Erythroblast (primary cell): Measurements from ENCODE around the gene TEX44.
"Not testable (repeated sequence)": the region's sequence is repeated elsewhere in the genome, so short reads cannot be mapped to it uniquely, and the experiment has no call there.

Source experiments
- DNase-seq, 2 experiments: peaks; one replicate each; lab custom pipeline; 2025; lab: John Stamatoyannopoulos, UW
- GATA1 ChIP-seq: IDR thresholded peaks from 2 replicates; pipeline ENCODE4 v1.6.1; 2011; ENCODE audit warnings: low read depth, mild to moderate bottlenecking, control low read depth, low read length, moderate library complexity
- POLR2A ChIP-seq: IDR thresholded peaks from 2 replicates; pipeline ENCODE4 v1.6.1; 2011; ENCODE audit warnings: mild to moderate bottlenecking, low read length

TEX44 gene

DNA sequence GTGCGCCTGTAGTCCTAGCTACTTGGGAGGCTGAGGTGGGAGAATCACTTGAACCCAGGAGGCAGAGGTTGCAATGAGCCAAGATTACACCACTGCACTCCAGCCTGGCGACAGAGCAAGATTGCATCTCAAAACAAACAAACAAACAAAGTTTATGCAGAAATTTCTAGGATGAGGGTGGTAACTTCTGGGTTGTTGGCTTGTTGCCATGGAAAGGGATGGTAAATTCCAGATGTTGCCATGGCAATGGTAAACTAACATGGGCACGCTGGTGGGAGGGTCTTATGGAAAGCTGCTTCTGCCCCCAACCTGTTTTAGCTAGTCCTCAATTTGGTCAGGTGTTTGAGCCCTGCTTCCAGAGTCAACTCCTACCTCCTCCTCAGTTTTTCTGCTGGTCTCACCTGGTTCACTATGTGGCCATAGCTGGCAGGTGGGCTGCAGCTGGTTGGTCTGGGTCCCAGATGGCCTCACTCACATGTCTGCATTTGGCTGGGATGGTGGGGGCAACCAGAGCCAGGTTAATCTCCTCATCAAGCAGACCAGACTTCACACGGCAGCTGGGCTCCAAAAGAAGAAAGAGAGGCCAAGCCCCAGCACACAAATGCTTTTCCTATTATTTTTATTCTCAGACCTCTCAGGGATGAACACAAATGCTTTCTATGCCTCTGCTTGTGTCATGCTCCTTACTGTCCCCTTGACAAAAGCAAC lies 26.6 kb upstream of the TEX44 start:
- no peak for DNase-seq
- TF ChIP-seq POLR2A (no peak), GATA1 (no peak)

DNA sequence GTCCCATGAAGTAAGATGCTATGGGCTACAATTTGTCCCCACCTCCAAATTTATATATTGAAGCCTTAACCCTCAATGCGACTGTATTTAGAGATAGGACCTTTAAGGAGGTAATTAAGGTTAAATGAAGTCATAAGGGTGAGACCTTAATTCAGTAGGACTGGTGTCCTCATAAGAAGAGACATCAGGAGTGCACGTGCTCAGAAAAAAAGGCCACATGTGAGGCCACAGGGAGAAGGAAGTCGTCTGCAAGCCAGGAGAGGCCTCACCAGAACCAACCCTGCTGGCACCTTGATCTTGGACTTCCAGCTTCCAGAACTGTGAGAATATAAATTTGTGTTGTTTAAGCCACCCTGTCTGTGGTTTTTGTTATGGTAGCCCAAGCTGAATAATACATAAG lies 25.5 kb upstream of the TEX44 start:
- no peak for DNase-seq

DNA sequence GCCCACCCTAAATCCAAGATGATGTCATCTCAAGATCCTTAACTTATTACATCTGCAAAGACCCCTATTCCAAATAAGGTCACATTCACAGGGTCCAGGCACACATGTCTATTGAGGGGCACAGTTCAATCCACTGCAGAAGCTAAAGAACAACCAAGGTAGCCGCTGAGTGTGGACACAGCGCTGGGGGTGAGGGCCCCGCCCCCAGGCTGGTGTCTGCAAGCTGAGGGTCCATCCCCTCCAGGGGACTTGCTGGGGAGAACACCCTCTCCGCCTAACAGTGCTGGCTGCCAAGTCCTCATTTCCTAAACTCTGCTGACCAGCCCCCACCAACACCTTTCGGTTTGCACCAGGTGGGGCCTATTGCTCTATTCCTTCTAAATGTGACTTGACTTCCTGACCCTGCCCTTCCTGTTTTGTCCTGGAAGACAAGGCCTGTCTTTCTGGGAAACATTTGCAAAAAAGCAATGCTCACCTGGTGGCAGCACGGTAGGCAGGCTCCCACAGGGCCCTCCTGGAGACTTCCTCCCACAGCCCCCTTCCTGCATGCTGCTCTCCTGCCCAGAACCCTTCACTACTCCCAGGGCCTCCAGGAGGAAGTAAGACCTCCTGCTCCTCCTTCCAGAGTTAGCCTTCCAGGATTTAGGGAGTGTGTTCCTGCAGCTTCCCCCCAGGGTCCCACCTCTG lies 24.4 kb upstream of the TEX44 start:
- TF ChIP-seq POLR2A (no peak), GATA1 (no peak)
- DNase-seq: no peak

More for the DNA sequence above, 25.5 kb upstream of the TEX44 start:
- TF ChIP-seq POLR2A: no peak
- no peak for TF ChIP-seq GATA1

DNA sequence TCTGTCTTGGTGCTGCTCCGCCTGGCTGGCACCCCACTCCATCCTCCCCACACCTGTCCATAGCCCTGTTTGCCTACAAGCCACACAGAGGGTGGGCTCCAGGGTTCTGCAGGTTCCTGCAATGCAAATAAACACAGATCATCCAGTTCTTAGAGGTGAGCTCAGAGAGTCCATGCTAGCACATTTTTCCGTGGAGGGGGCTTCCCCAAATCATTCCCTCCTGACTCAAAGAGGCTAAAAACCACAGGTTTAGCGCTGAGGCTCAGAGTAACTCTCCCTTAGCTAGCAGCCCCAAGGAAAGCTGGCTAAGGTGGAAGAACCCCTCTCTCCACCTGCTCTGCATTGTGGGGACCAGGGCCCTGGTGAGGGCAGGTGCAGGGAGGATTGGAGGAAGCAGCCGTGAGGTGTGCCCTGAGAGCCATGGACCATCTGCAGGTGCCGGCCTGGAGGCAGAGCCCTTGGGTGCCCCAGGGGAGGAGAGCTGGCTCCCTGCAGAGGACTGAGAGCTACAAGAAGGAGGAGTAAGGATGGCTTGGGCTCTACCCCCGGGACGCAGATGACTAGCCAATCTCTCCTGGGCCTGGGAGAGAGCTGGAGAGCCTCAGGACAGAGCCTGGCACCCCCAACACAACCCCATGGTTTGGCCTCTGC lies 23.8 kb upstream of the TEX44 start:
- TF ChIP-seq POLR2A (no peak), GATA1 (no peak)
- DNase-seq: no peak

DNA sequence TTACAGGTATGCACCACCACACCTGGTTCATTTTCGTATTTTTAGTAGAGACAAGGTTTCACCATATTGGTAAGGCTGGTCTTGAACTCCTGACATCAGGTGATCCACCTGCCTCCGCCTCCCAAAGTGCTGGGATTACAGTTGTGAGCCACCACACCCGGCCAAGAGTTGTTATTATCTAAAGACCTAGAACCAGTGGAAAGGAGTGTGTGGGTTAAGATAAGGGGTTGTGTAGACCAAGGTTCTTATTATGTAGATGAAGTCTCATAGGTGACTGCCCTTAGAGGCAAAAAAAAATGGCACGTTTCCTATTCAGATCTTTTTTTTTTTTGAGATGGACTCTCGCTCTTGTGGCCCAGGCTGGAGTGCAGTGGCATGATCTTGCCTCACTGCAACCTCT lies 21.7 kb upstream of the TEX44 start:
- DNase-seq: peak in 1 of 2 experiments; percentile 53

DNA sequence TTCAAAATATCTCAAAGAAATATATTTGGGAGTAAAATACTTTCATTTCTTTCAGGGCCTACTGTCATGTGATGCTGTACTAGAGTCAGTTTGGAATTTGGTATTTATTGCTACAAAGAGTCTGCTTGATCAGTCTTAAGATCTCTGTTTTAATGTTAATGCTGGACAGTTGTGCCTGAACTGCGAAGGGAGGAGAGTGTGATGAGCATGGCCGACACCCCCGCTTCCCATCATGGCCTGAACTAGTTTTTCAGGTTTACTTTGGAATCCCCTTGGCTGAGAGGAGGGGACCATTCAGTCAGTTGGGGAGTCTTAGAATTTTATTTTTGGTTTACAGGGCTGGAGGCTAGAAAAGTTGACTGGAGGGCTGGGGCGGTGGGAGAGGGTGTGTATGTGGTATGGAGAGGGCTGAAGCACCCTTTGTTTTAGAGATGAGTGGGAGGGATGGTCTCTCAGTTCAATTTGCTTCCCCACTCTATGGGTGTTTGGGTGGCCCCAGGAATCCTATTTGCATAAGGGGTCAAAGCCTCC lies 20.9 kb upstream of the TEX44 start:
- no peak for DNase-seq
- TF ChIP-seq GATA1 (no peak), POLR2A (no peak)

DNA sequence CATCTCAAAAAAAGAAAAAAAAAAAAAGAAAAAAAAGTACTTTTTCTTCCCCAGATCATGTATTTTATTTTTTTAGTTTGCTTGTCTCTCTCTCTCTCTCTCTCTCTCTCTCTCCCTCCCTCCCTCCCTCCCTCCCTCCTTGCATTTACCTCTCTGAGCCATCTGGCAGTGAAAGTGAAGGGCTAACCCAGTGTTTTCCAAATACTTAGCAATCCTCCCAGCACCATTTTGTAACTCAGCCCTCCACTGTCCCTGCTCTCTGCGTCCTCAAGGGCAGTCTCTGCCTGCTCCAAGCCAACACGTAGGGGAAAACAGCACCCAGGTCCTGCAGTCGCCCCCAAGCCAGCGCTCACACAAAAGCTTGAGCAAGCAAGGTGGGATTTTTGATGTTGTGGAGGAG lies 19.6 kb upstream of the TEX44 start:
- DNase-seq: no peak
- TF ChIP-seq GATA1: no peak

DNA sequence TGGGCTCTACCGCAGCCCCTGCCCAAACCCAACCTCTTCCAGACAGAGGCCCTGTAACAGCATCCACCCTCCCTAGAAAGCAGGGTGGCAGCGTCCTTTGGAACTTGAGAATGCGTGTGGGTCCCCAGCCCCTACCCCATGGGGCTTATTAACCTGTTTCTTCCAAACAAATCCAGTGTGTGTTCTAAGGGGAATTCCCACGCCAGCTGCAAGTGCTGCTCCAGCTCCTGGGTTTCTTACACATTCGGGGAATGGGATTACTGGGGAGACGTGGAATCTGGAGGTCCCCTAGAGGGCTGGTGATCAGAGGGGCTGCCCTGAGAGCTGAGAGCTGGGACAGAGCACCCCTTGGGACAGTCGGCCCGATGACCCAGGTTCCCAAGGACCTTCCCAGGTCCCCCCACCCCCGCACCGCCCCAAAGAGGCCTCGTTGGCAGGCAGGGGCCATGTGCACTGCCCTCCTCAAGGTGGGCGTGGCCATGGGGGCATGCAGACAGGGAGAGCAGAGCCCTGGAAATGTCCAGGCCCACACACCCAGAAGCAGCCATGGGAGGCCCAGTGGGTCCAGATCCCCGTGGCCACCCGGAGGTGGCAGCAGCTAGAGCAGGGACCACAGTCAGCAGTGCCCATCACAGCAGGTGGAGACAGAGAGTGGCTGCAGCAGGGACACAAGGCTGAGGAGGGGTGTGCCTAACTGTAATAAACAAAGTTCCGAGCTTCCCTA lies 18.8 kb upstream of the TEX44 start:
- DNase-seq: no peak
- TF ChIP-seq POLR2A: no peak
- TF ChIP-seq GATA1: no peak

DNA sequence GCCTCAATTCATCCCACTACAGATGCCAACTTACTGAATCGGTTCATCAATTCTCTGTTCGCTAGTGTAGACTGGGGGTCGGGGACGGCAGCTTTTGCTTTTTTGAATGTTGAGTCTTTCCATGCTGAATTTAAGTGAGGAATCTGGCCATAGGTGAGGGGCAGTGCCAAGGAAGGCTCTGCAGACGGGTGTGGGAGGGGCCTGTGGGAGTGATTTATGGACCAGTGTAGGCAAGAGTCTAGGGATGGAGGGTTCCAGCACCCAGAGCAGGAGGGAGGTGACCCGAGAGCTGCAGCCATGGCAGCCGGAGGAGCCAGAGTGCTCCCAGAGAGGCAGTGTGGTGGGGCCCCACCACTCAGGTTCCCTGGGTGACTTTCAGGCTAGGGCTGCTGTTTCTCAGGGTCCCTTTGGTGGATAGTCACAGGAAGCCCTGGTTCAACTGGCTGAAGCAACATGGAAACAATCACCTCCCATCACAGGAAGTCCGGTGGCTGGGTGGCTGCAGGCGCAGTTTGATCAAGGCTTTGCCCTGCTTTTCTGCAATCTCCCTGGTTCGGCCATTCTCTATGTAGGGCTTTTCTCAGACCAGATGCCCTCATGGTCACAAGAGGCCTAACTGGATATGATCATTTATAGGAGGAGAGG lies 16.9 kb upstream of the TEX44 start:
- no peak for DNase-seq
- TF ChIP-seq POLR2A (no peak), GATA1 (no peak)

DNA sequence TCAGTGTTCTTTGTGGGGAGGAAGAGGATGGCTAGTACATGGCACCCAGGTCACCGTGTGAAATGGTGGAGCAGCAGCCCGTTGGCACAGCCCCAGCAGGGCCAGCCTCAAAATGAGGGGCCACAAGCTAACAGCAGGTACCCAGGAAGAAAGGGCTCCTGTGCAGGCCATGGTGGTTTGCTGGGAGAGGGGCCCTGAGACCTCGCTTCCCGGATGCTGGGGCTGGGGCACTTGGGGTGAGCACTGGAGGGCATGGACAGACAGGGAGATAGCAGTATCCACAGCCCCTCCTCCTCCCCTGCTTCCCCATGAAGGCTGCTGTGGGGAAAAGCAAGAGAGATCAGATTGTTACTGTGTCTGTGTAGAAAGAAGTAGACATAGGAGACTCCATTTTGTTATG lies 16.2 kb upstream of the TEX44 start:
- TF ChIP-seq POLR2A (no peak), GATA1 (no peak)

DNA sequence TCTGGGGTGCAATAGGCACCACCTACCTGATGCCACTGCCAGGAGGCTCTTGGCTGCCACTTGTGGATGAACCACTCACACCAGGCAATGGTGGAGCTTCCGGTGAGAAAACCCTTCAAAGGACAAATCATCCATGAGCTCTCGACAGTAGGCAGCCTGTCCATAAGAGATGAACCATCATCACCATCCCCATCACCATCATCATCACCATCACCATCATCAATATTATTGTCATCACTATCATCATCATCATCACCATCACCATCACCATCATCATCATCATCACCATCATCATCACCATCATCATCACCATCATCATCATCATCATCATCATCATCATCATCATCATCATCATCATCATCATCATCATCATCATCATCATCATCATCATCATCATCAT lies 14.0 kb upstream of the TEX44 start:
- not testable (repeated sequence) for DNase-seq

More for the DNA sequence above, 16.2 kb upstream of the TEX44 start:
- no peak for DNase-seq

DNA sequence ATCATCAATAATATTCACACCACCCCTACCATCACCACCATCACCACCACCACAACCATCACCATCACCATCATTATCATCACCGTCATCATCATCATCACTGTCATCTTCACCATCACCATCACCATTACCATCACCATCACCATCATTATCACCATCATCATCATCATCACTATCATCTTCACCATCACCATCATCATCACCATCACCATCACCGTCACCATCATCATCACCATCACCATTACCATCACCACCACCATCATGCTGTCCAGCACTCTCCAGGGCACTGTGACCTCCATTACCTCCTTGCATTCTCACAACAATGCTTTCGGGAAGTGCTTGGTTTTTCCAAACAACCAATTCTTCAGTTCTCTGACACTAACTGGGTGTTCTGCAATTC lies 13.1 kb upstream of the TEX44 start:
- no peak for DNase-seq
- TF ChIP-seq POLR2A: no peak
- no peak for TF ChIP-seq GATA1

DNA sequence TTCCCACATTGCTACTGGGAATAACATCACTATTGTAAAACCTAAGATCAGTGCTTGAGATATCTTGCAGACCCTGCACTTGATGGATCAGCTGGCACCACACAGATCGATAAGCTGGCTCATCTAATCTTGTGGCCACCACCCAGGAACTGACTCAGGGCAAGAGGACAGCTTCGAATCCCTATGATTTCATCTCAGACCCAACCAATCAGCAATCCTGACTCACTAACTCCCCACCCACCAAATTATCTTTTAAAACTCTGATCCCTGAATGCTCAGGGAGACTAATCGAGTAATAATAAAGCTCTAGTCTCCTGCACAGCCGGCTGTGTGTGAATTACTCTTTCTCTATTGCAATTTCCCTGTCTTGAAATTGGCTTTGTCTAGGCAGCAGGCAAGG lies 11.3 kb upstream of the TEX44 start:
- DNase-seq: no peak
- TF ChIP-seq GATA1: no peak
- TF ChIP-seq POLR2A: no peak
